GM12865 (cell line): ENCODE measurements around the gene INSC.

Experiments used
- DNase-seq: peaks from one replicate; pipeline ENCODE4 v3.0.0; 2010; ENCODE audit warnings: low read depth
- H3K4me3 ChIP-seq: 2 replicates; pipeline ENCODE4 v1.5.1; 2011; ENCODE audit warnings: mild to moderate bottlenecking, low read depth, low read length, control low read depth
- CTCF ChIP-seq: IDR thresholded peaks from 2 replicates; pipeline ENCODE4 v1.5.1; 2011; ENCODE audit warnings: low read length, control low read depth, low read depth, inconsistent platforms; ENCODE audit not compliant: insufficient read depth; ENCODE audit errors: missing control alignments

The INSC gene

GRCh38 chr11:15075162-15075526, 39.6 kb upstream of the INSC start:
- no peak overlapping the region for H3K4me3 ChIP-seq
- no peak for DNase-seq
- TF ChIP-seq CTCF, result no peak

- no peak overlapping the region for H3K4me3 ChIP-seq
- no peak for TF ChIP-seq CTCF
- DNase-seq, result no peak
These were observed 23.5 kb upstream of the INSC start for GRCh38 chr11:15091175-15091574.

GRCh38 chr11:15091625-15092024, 23.1 kb upstream of the INSC start:
- no peak for DNase-seq
- no peak overlapping the region for H3K4me3 ChIP-seq
- TF ChIP-seq CTCF, result no peak

- peak; percentile 24 for DNase-seq
- no peak overlapping the region for H3K4me3 ChIP-seq
- no peak for TF ChIP-seq CTCF
These were observed 21.3 kb upstream of the INSC start for GRCh38 chr11:15093432-15093831.

GRCh38 chr11:15095736-15096228, 18.9 kb upstream of the INSC start:
- no peak for TF ChIP-seq CTCF
- no peak for DNase-seq
- H3K4me3 ChIP-seq, result no peak overlapping the region

GRCh38 chr11:15097411-15097810, 17.3 kb upstream of the INSC start:
- no peak for TF ChIP-seq CTCF
- no peak overlapping the region for H3K4me3 ChIP-seq
- DNase-seq, result no peak

GRCh38 chr11:15099267-15099666, 15.5 kb upstream of the INSC start:
- no peak overlapping the region for H3K4me3 ChIP-seq
- DNase-seq, result no peak
- TF ChIP-seq CTCF, result no peak
